K562 (cell line): ENCODE data around the gene SH3PXD2B. TPM values are rescaled to one million over a fixed set of nuclear protein-coding genes. Genes with fewer than 3 reads are reported as not detected.
"Not testable (repeated sequence)": the region's sequence is repeated elsewhere in the genome, so short reads cannot be mapped to it uniquely, and the experiment has no call there.

ENCODE experiments used
- ATAC-seq: fragments of 200-7000 bp; cut with Tn5 transposase; 3 replicates; pipeline ENCODE4 v1.9.1; 2020; ENCODE audit warnings: moderate library complexity
- BruUV-seq: library from RNA; stranded (reverse); fragments of 400-500 nt; replicated peaks from 2 replicates; lab custom pipeline; 2021; lab: Mats Ljungman, UMichigan
- CTCF ChIA-PET: fragments of 300-600 bp; formaldehyde crosslinking; extraction: SDS; loops from one replicate; lab custom pipeline; 2021; ENCODE audit warnings: low intra/inter-chr PET ratio; lab: Yijun Ruan, JAX
- POLR2A ChIA-PET: fragments of 300-600, 350-650 bp; sonication (Branson Sonifier 250); formaldehyde crosslinking; extraction: SDS; loops from one replicate; lab custom pipeline; 2021; ENCODE audit warnings: antibody characterized with exemption, inconsistent platforms; lab: Yijun Ruan, JAX
- DNase-seq, 4 experiments: peaks; one replicate each; pipeline versions ENCODE4 v3.0.0 to v3.0.0-alpha.2; 2011 to 2018; ENCODE audit warnings: low spot score in 3 of 4, mixed read lengths in 3 of 4; ENCODE audit errors: extremely low read depth in 1 of 4
- FAIRE-seq: peaks from 2 replicates; lab custom pipeline; 2011; peaks lifted over from hg19 to GRCh38; lab: Jason Lieb, UNC
- H2AFZ ChIP-seq: 2 replicates; pipeline ENCODE4 v1.6.0; 2011; ENCODE audit warnings: low read depth, low read length, control low read depth, inconsistent platforms
- H3K27ac ChIP-seq: fragments of 200-600 bp; 3 replicates; pipeline ENCODE4 v1.8.0; 2011; ENCODE audit warnings: low read depth, mild to moderate bottlenecking, control low read depth, inconsistent platforms, low read length, moderate library complexity, mixed read lengths; ENCODE audit errors: extremely low read depth
- H3K27me3 ChIP-seq, 2 experiments: fragments of 300-600 bp in 1 of 2; 2 replicates in 1 of 2; 3 replicates in 1 of 2; pipeline versions ENCODE4 v1.6.0 to v1.8.0; 2011; ENCODE audit warnings: inconsistent platforms in 2 of 2, low read length in 2 of 2, mild to moderate bottlenecking in 1 of 2, mixed read lengths in 1 of 2, moderate library complexity in 1 of 2; ENCODE audit not compliant: control insufficient read depth in 2 of 2, insufficient read depth in 2 of 2
- H3K36me3 ChIP-seq: fragments of 300-600 bp; 3 replicates; pipeline ENCODE4 v1.8.0; 2011; ENCODE audit warnings: mild to moderate bottlenecking, low read length, inconsistent platforms; ENCODE audit not compliant: control insufficient read depth, insufficient read depth
- H3K4me1 ChIP-seq, 2 experiments: fragments of 200-600 bp in 1 of 2; replicated peaks in 1 of 2; 2 replicates in 1 of 2; 3 replicates in 1 of 2; pipeline versions ENCODE4 v1.5.1 to v1.8.0; 2011; ENCODE audit warnings: inconsistent platforms in 2 of 2, low read length in 2 of 2, mild to moderate bottlenecking in 1 of 2, mixed read lengths in 1 of 2, moderate library complexity in 1 of 2; ENCODE audit not compliant: control insufficient read depth in 2 of 2, insufficient read depth in 2 of 2
- H3K4me2 ChIP-seq: 2 replicates; pipeline ENCODE4 v1.6.1; 2011; ENCODE audit warnings: low read length, control low read depth, inconsistent platforms, mixed read lengths; ENCODE audit not compliant: insufficient read depth
- H3K4me3 ChIP-seq: fragments of 200-600 bp; sonication (generic), shearing (Covaris generic); 2 replicates; pipeline ENCODE4 v1.5.1; 2016; ENCODE audit warnings: control low read depth, inconsistent platforms
- H3K79me2 ChIP-seq: fragments of 200-600 bp; 3 replicates; pipeline ENCODE4 v1.8.0; 2011; ENCODE audit warnings: low read length, inconsistent platforms; ENCODE audit not compliant: control insufficient read depth, insufficient read depth
- H3K9ac ChIP-seq, 2 experiments: 2 replicates each; pipeline versions ENCODE4 v1.6.0 to v1.6.1; 2011; ENCODE audit warnings: low read depth in 2 of 2, low read length in 2 of 2, control low read depth in 1 of 2, inconsistent platforms in 1 of 2, mild to moderate bottlenecking in 1 of 2, mixed read lengths in 1 of 2; ENCODE audit not compliant: insufficient read depth in 1 of 2
- H3K9me1 ChIP-seq: one replicate; pipeline ENCODE4 v1.6.0; 2011; ENCODE audit warnings: inconsistent platforms, mild to moderate bottlenecking, low read length, moderate library complexity; ENCODE audit not compliant: control insufficient read depth, insufficient read depth
- H3K9me3 ChIP-seq: replicated peaks from 2 replicates; pipeline ENCODE4 v1.5.1; 2011; ENCODE audit warnings: low read depth, low read length, inconsistent platforms; ENCODE audit not compliant: control insufficient read depth, insufficient read depth
- H4K20me1 ChIP-seq: replicated peaks from 2 replicates; pipeline ENCODE4 v1.6.1; 2011; ENCODE audit warnings: low read length, inconsistent platforms, mixed read lengths; ENCODE audit not compliant: control insufficient read depth, insufficient read depth
- CBX3 ChIP-seq, 2 experiments: IDR thresholded peaks; 1 replicate in 1 of 2; 2 replicates in 1 of 2; pipeline ENCODE4 v1.6.1; 2012; ENCODE audit warnings: inconsistent platforms in 2 of 2, low read length in 2 of 2, borderline replicate concordance in 1 of 2, control low read depth in 1 of 2
- CBX5 ChIP-seq: IDR thresholded peaks from 2 replicates; pipeline ENCODE4 v1.6.1; 2014; ENCODE audit warnings: low read depth, borderline replicate concordance
- ETV1 ChIP-seq: fragments of 450-650 bp; conservative IDR thresholded peaks from 2 replicates; pipeline ENCODE4 v1.6.1; 2016; ENCODE audit warnings: missing genetic modification characterization, control low read depth, low read depth, missing compliant biosample characterization
- TRIM28 ChIP-seq: fragments of 450-650 bp; IDR thresholded peaks from 2 replicates; pipeline ENCODE4 v1.6.1; 2017
- WGBS: fragments of 100-300 bp; shearing (Covaris generic); methylation state at CpG from one replicate; pipeline ENCODE4 v1.1.6; 2016; ENCODE audit warnings: low coverage, mixed read lengths; ENCODE audit not compliant: insufficient coverage; ENCODE audit errors: missing lambda C conversion rate; 5-methylcytosine and 5-hydroxymethylcytosine counted together
- in situ Hi-C: fragments of 300-500 bp; cut with MboI; formaldehyde crosslinking; loops from 4 replicates; pipeline ENCODE4 v1.15.0; 2018; ENCODE audit warnings: inconsistent platforms, mixed read lengths
- intact Hi-C: fragments of 100-400 bp; cut with micrococcal nuclease; formaldehyde crosslinking; loops from 2 replicates; pipeline ENCODE4 v1.14.2; 2022
- polyA plus RNA-seq, 8 experiments: library from polyadenylated mRNA; depleted of rRNA in 4 of 8; stranded (reverse) in 5 of 8; unstranded in 3 of 8; fragments of >200 nt; fragmentation: Nextera tagmentation in 2 of 8; fragmentation: Illumina TruSeq in 1 of 8; extraction: Ambion mirVana in 2 of 8; extraction: Trizol in 1 of 8; gene quantifications; 2 replicates each; pipeline versions ENCODE4 v1.2.1 to v1.2.3, GENCODE V29; 2011 to 2014; ENCODE audit warnings: inconsistent platforms in 1 of 8, missing spikeins in 1 of 8
- total RNA-seq, 7 experiments: library from RNA; depleted of rRNA in 6 of 7; stranded (reverse); fragments of >200 nt in 6 of 7; fragmentation: Illumina TruSeq in 2 of 7; extraction: Trizol in 2 of 7; gene quantifications; 2 replicates each; pipeline versions ENCODE4 v1.2.1 to v1.2.3, GENCODE V29; 2011 to 2021; ENCODE audit warnings: low replicate concordance in 1 of 7

Gene SH3PXD2B
- total and polyA plus RNA-seq, 9 of the 15 experiments (the other 6 are each of a cell fraction or from before 2014, with no cell fraction given), result 0.04 to 0.66 (median 0.19) TPM

DNA sequence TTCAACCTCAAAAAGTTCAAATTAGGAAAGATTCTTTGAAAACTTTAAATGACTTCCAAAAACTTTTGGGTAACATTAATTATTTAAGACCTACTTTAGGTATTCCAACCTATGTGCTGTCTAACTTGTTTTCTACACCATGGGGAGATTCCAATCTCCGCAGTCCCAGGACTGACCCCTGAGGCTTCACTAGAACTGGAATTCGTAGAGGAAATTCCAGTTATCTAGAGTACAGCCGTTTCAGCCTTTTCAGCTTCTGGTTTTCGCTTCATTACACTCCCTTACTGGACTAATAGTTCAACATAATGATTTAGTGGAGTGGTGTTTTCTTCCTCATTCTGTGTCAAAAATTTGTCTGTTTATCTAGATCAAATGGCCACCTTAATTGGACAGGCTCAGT lies 55.7 kb downstream of the SH3PXD2B start:
- CTCF ChIA-PET, H3K9me3 ChIP-seq, H3K4me2 ChIP-seq, in situ Hi-C loops, H3K79me2 ChIP-seq, H3K4me3 ChIP-seq, H3K9ac ChIP-seq, FAIRE-seq, POLR2A ChIA-PET, H2AFZ ChIP-seq, H3K4me1 ChIP-seq, H3K9me1 ChIP-seq, H4K20me1 ChIP-seq, BruUV-seq, intact Hi-C loops, DNase-seq, ATAC-seq, H3K27ac ChIP-seq, H3K36me3 ChIP-seq: not testable (repeated sequence)
- 2% methylated on average over 4 of the region's 4 CpGs for WGBS
- peaks cover 4 to 12% of the 10 kb centered on the region in 2 experiments; a peak in 4 of 5 replicates for H3K27me3 ChIP-seq

DNA sequence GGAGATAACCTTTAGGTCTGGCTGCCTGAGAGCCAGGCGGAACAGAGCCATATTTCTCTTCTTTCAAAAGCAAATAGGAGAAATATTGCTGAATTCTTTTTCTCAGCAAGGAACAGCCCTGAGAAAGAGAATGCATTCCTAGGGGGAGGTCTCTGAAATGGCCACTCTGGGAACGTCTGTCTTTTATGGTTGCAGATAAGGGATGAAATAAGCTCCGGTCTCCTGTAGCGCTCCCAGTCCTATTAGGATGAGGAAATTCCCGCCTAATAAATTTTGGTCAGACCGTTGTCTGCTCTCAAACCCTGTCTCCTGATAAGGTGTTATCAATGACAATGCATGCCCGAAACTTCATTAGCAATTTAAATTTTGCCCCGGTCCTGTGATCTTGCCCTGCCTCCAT lies 57.3 kb downstream of the SH3PXD2B start:
- H3K79me2 ChIP-seq, H3K9ac ChIP-seq, H4K20me1 ChIP-seq, FAIRE-seq, H3K9me1 ChIP-seq, POLR2A ChIA-PET, H3K4me3 ChIP-seq, H2AFZ ChIP-seq, CTCF ChIA-PET, H3K27me3 ChIP-seq, in situ Hi-C loops, ATAC-seq, H3K4me1 ChIP-seq, DNase-seq, H3K4me2 ChIP-seq, H3K9me3 ChIP-seq, BruUV-seq, H3K36me3 ChIP-seq, H3K27ac ChIP-seq, intact Hi-C loops: not testable (repeated sequence)
- 2% methylated on average over 8 of the region's 8 CpGs for WGBS
- TF ChIP-seq CBX3 (IDR thresholded peaks at IDR 0.05; ENCODE audit: borderline replicate concordance in 1 of 2, low read length in 2 of 2) (0 out of 3 replicates have a peak, but pooled peaks of 1 of the 2 experiments have one; percentile 22), ETV1 (peak; percentile 70), CBX5 (peak; percentile 83; the same call in 1 of the 2 replicates), TRIM28 (peak; percentile 50; the same call in 1 of the 2 replicates)
